Motor neuron (in vitro differentiated cells): Measurements from ENCODE around the gene ITGAE. TPM values are rescaled to one million over a fixed set of nuclear protein-coding genes. Genes with fewer than 3 reads are reported as not detected.
"Not testable (repeated sequence)": the region's sequence is repeated elsewhere in the genome, so short reads cannot be mapped to it uniquely, and the experiment has no call there.

ENCODE experiments used
- ATAC-seq, 8 experiments: fragments of 200-7000 bp; cut with Tn5 transposase; replicated peaks in 6 of 8; 2 replicates each; pipeline ENCODE4 v1.8.0; 2021; ENCODE audit warnings: mild to moderate bottlenecking in 8 of 8, moderate library complexity in 8 of 8
- H3K27ac ChIP-seq, 2 donors: fragments of 250-450 bp; sonication (Bioruptor Pico); 2 replicates each; pipeline ENCODE4 v1.9.0; 2021; ENCODE audit warnings: antibody characterized with exemption in 2 of 2, mild to moderate bottlenecking in 2 of 2, moderate library complexity in 1 of 2
- H3K4me1 ChIP-seq, 2 donors: fragments of 250-450 bp; sonication (Bioruptor Pico); replicated peaks in 1 of 2; 2 replicates each; pipeline ENCODE4 v1.6.1; 2021; ENCODE audit warnings: antibody characterized with exemption in 2 of 2, mild to moderate bottlenecking in 2 of 2, moderate library complexity in 1 of 2
- H3K4me3 ChIP-seq, 5 donors: fragments of 250-450 bp; sonication (Bioruptor Pico); 2 replicates each; pipeline ENCODE4 v1.9.0; 2021; ENCODE audit warnings: antibody characterized with exemption in 5 of 5, mild to moderate bottlenecking in 5 of 5, moderate library complexity in 4 of 5
- WGBS, 10 experiments: fragments of 450-650 bp; shearing (Covaris generic); methylation state at CpG; one replicate each; pipeline ENCODE4 v1.0.0; 2022; 5-methylcytosine and 5-hydroxymethylcytosine counted together
- in situ Hi-C, 9 experiments: fragments of 400-800 bp; cut with MboI; loops; one replicate each; pipeline ENCODE4 v1.15.0; 2021; ENCODE audit warnings: low sequenced_read_pairs in 9 of 9, low pct_unique_long_range_greater_than_20kb in 2 of 9; ENCODE audit not compliant: unreplicated experiment in 9 of 9
- total RNA-seq, 8 experiments: library from RNA; unstranded; fragments of 300-600 nt; gene quantifications; 2 replicates each; pipeline versions ENCODE4 v1.2.3 to v1.2.4, GENCODE V29; 2022

The ITGAE gene
- 10 to 100 TPM; 14.0 to 47.6 (median 22.3) TPM for total RNA-seq

DNA sequence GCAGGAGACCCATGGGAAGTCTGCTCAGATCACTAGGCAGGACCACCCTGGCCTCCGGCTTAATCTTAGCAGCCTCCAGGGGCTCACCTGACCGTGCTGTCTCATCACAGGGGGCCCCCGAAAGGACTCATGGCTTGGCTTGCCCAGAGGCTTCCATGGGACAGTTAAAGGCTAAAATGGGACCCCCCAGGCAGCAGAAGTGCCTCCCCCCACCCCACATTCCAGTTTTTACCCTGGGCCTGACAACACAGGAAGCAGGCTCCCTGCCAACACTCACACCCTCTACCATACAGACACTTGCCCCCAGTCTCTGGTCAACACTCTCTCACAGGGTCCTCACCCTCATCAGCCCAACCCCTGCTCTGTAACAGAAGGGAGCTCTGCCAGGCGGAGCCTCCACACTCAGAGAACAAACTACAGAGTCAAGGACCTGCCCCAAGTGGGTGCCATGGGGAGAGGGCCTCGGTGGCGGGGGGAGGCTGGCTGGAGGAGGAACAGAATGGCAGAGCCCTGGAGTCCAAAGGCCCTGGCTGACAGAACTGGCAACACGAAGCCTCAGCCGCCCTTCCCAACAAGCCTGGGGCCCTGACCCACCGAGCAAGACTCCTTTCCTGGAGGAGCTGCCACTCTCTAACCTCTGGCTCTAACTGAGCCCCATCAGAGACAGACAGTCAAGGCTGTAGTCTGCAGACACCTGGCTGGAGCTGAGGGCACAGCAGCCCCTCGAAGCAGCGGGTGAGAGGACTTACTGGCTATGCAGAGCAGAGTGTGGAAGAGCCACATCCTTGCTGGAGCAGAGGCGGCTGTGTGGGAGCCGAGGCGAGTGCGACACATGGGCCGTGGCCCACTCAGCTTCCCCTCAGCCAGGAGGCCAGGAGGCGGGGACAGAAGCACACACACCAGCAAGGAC is at the start of gene ITGAE:
Gene ITGAE (minus strand): TSS at position 827 of the 910 bp plus-strand sequence. CDS start 44 bp downstream, at position 783.
- in situ Hi-C loops, result no loop called here
- 82 to 100% (median 90%) methylated on average over 1 to 8 of the region's 17 CpGs; no CpG with 5 or more reads in 6 of the 10 experiments for WGBS, 10 experiments
- Histone ChIP-seq H3K4me3 (no peak within 1 kb of the TSS), H3K27ac (no peak within 1 kb of the TSS), H3K4me1 (no peaks in the 10 kb centered on the region)
- ATAC-seq, result no peak

- no peak overlapping the region for H3K27ac ChIP-seq
- ATAC-seq, result no peak
- WGBS, 10 experiments, result 69 to 100% (median 83%) methylated on average over 1 to 9 of the region's 9 CpGs; no CpG with 5 or more reads in 1 of the 10 experiments
- in situ Hi-C loops, result no loop called here
- peaks cover 0 to 4% of the 10 kb centered on the region in 2 donors for H3K4me1 ChIP-seq
- H3K4me3 ChIP-seq, result no peak overlapping the region
Observed at GRCh38 chr17:3848229-3848835, 47.3 kb upstream of the ITGAE start.

DNA sequence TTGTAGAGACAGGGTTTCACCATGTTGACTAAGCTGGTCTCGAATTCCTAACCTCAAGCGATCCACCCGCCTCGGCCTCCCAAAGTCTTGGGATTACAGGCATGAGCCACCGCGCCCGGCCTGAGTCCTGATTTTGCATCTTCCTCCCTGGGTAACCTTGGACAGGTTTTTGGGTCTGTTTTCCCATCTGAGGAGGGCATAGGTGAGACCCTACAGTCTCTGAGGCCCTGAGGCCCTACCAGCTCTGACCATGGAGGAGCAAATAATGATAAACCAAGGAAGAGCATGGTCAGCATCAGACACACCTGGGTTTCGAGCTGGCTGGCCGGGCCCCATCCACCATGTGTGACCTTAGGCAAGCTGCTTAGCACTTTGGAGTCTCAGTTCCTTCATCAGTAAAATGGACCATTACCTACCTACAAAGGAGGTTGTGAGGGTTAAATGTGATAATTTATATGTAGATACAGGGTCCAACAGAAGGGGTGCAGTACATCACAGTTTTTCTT is 46.2 kb upstream of the ITGAE start:
- no peak for ATAC-seq
- WGBS, 10 experiments, result 67 to 100% (median 94%) methylated on average over 1 to 9 of the region's 9 CpGs; no CpG with 5 or more reads in 2 of the 10 experiments
- in situ Hi-C loops, result no loop called here

DNA sequence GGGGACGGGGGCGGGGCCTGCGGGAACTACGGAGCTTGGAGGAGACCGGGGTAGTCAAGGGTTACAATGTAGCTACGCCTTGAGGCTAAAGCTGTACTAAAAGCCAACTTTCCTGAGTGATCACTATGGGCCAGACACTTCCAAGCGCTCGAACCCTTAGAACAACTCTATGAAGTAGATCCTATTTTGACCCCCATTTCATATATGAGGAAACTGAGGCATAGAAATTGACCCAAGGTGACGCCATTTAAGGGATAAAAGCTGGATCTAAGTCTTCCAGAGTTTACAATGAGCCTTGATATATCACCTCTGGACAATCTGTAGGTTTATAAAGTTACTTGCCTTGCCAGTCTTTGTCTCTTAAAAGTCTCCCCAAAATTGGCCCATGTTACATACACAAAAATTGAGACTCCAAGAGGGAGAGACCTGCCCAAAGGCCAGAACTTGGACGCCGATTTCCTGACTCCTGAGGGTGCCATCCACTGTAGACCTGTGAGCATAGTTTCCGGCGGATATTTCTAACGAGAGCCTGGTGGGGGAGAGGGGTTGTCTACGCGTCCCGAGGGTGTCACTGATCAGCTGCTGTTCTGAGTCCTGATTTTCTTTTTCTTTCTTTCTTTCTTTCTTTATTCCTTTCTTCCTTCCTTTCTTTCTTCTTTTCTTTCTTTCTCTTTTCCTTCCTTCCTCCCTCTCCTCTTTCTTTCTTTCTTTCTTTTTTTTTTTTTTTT is 45.6 kb upstream of the ITGAE start:
- in situ Hi-C loops, result no loop called here
- Histone ChIP-seq H3K27ac (no peak overlapping the region), H3K4me1 (peaks cover 0 to 4% of the 10 kb centered on the region in 2 donors), H3K4me3 (peak overlapping the region; percentile 4 to 94 (median 84))
- ATAC-seq, result no peak
- WGBS, 10 experiments, result 40 to 92% (median 83%) methylated on average over 2 to 9 of the region's 17 CpGs; no CpG with 5 or more reads in 1 of the 10 experiments

More for the DNA sequence above, 46.2 kb upstream of the ITGAE start:
- Histone ChIP-seq H3K4me3 (no peak overlapping the region), H3K4me1 (peaks cover 0 to 4% of the 10 kb centered on the region in 2 donors), H3K27ac (no peak overlapping the region)

DNA sequence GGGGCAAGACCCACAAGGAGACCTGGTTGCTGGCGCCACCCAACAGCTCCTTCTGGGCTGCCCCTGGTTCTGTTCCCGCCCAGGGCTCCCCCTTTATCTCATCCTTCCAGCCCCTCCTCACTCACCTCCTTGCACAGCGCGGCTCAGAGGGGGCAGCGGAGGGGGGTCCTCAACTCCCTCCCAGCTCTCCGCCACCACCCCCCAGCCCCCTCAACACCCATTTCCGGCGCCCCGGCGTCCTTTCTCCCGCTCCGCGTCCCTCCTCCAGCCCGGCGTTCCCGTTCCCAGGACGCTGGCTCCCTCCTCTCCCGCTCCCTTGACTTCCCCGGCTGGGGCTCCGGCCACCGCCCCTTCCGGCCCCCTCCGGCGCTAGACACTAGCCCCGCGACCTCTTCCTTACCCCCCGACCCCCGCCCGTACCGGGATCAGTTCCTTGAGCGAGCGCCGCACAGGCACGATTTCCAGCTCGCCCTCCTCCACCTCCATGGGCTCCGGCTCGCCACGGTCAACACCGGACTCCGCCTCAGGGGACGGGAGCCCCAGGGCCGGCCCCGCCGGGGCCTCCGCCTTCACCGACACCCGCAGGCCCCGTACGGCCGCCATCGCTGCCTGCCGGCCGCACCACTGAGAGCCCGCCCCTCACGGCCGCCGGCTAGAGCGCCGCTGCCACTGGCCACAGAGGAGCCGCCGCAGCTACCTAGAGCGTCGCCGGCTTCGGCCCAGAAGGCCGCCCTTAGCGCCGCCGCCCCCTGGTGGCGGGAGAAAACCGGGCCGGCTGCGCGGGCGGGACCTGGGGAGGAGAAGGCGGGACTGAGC is 44.8 kb upstream of the ITGAE start, which contains the start of gene NCBP3:
Gene NCBP3 (minus strand): TSS at position 626 of the 816 bp plus-strand sequence. CDS start 23 bp downstream, at position 603.
- H3K27ac ChIP-seq, result peak within 1 kb of the TSS; percentile 91 to 96
- 0% methylated on average over 1 of the region's 76 CpGs; no CpG with 5 or more reads in 9 of the 10 experiments for WGBS, 10 experiments
- H3K4me1 ChIP-seq, result peaks cover 0 to 4% of the 10 kb centered on the region in 2 donors
- in situ Hi-C loops, result no loop called here
- H3K4me3 ChIP-seq, result peak within 1 kb of the TSS; percentile 79 to 94 (median 84)
- peak; percentile 95 to 98 (median 97) for ATAC-seq

GRCh38 chr17:3845291-3845620 is 44.3 kb upstream of the ITGAE start:
- Histone ChIP-seq H3K4me1 (peaks cover 0 to 4% of the 10 kb centered on the region in 2 donors), H3K27ac (peak overlapping the region; percentile 91 to 96), H3K4me3 (peak overlapping the region; percentile 79 to 94 (median 84))
- in situ Hi-C loops, result no loop called here
- WGBS, 10 experiments, result 0 to 5% (median 0%) methylated on average over 1 to 7 of the region's 8 CpGs; no CpG with 5 or more reads in 5 of the 10 experiments
- ATAC-seq, result peak in 3 of 8 experiments; percentile 0 to 3 (median 1)

DNA sequence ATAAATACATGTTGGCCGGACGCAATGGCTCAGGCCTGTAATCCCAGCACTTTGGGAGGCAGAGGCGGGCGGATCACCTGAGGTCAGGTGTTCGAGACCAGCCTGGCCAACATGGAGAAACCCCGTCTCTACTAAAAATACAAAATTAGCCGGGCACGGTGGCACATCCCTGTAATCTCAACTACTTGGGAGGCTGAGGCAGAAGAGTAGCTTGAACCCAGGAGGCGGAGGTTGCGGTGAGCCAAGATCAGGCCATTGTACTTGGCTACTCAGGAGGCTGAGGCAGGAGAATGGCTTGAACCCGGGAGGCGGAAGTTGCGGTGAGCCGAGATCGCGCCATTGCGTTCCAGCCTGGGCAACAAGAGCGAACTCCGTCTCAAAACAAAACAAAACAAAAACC is 43.6 kb upstream of the ITGAE start:
- ATAC-seq, H3K4me1 ChIP-seq, in situ Hi-C loops, H3K27ac ChIP-seq: not testable (repeated sequence)
- H3K4me3 ChIP-seq, result peak overlapping the region in 3 of 5 donors; percentile 79 to 89 (median 84)
- WGBS, 10 experiments, result 85 to 100% (median 96%) methylated on average over 3 to 14 of the region's 19 CpGs; no CpG with 5 or more reads in 2 of the 10 experiments

DNA sequence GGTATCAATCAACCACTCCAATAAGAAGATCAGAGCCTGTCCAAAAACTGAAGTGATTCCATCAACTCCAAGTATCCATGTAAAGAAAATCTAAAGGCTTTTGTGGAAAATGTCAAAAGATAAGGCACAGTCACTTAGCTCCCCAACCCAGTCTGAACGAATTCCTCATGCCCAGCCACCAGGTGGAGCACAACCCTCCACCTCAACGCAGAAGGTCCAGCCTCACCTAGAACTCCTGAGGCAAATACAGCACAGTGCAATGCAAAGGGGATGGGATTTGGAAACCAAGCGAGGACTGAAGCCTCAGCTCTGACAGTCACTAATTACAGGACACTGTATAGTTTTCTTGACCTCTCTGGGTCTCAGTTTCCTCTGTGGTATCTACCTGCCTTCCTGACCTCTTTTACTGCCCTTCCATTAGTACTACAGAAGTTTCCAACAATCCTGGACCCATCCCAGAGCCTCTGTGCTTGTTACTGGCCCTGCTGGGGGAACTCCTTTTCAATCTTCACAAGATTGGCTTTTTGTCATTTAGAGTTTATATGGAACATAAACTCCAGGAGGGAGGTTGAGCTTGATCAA is 43.0 kb upstream of the ITGAE start:
- in situ Hi-C loops, result no loop called here
- WGBS, 10 experiments, result 0 to 100% (median 19%) methylated on average over 1 to 3 of the region's 3 CpGs; no CpG with 5 or more reads in 3 of the 10 experiments
- no peak overlapping the region for H3K27ac ChIP-seq
- ATAC-seq, result no peak
- no peak overlapping the region for H3K4me3 ChIP-seq
- H3K4me1 ChIP-seq, result peaks cover 0 to 4% of the 10 kb centered on the region in 2 donors

DNA sequence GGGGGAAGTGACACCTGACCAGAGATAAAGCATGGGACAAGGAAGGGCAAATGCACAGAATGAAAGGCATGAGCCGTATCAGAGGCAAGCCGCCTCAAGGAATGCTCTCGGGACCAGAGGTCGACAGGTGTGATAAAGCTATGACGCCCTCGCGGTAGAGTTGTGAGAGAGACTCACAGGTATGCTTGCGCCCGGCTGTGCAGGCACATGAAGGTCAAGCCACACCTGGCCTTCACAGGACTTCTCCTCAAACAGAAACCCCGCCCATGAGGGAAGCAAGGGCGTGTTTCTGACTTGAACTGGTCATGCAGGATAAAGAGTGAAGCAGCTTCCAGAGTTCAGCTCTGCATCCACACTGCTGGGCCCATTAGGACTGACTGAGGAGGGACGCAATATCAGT is 37.2 kb upstream of the ITGAE start:
- in situ Hi-C loops, result no loop called here
- H3K4me3 ChIP-seq, result no peak overlapping the region
- 90 to 100% (median 92%) methylated on average over 2 to 7 of the region's 12 CpGs; no CpG with 5 or more reads in 5 of the 10 experiments for WGBS, 10 experiments
- no peaks in the 10 kb centered on the region for H3K4me1 ChIP-seq
- ATAC-seq, result no peak
- H3K27ac ChIP-seq, result no peak overlapping the region

DNA sequence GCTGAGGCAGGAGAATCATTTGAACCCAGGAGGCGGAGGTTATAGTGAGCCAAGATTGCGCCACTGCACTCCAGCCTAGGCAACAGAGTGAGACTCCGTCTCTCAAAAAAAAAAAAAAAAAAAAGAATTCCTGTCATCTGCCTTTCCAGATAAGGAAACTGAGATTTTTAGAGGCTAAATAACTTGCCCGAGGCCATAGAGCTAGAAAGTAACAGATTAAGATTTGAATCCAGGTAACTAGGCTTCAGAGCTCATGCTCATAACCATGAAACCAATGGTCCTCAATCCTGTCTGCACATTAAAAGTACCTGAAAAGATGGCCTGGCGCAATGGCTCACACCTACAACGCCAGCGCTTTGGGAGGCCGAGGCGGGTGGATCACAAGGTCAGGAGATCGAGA is 35.6 kb upstream of the ITGAE start:
- WGBS, 10 experiments, result 84 to 100% (median 96%) methylated on average over 1 to 7 of the region's 10 CpGs; no CpG with 5 or more reads in 1 of the 10 experiments
- in situ Hi-C loops, result no loop called here
- Histone ChIP-seq H3K4me1 (no peaks in the 10 kb centered on the region), H3K27ac (no peak overlapping the region), H3K4me3 (no peak overlapping the region)
- ATAC-seq, result no peak

DNA sequence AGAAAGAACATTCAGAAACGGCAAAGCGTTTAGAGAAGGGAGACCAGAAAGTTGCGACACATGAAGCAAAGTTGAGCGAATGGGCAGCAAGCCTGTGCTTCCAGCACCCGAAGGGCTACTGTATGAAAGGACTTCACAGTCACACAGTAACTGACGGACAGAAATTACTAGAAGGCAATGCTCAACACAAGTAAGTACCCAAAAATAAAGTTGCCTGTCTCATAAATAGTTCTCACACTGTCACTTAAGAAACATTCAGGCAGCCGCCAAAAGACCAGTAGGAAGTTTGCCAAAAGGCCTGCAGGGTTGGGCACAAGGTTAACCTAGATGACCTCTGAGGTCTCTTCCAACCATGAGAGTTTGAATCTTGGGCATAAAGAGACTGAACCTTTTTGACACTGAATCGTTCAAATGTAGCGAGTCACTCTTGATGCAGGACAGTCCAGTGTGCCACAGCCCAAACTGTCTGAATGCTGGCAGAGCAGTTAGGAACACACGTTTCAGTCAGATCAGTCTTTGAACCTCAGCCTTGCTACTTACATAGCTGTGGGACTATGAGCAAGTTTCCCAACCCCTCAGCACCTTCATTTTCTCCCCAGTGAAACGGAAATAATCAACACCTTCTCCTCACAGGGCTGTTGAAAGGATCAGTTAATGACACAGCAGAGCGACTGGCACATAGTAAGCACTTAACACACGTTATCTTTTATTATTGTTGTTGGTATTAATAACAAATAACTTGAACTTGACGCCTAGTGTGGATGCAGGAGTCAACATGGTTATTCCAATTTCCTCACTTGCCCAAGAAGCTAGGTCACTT is 34.6 kb upstream of the ITGAE start:
- in situ Hi-C loops, result no loop called here
- no peak for ATAC-seq
- H3K4me1 ChIP-seq, result no peaks in the 10 kb centered on the region
- H3K4me3 ChIP-seq, result no peak overlapping the region
- no peak overlapping the region for H3K27ac ChIP-seq
- WGBS, 10 experiments, result 67 to 96% (median 90%) methylated on average over 3 to 11 of the region's 14 CpGs
